ENCODE data around the gene VIL1. TPM values are rescaled to one million over a fixed set of nuclear protein-coding genes. Genes with fewer than 3 reads are reported as not detected.
A peak's percentile ranks its signal among the peaks of the same experiment; 100 is the strongest.

Gene VIL1
- total and polyA plus RNA-seq, 2 of the 13 experiments (the other 11 are each of a cell fraction or from before 2014, with no cell fraction given) = 287 to 301 TPM

- no peak for TF ChIP-seq ZSCAN22 (CRISPR knock-in tag; IDR thresholded peaks at IDR 0.05)
- no peak for TF ChIP-seq ZSCAN9 (CRISPR knock-in tag; IDR thresholded peaks at IDR 0.05; ENCODE audit: borderline replicate concordance)
- TF ChIP-seq ATF5 (CRISPR knock-in tag; IDR thresholded peaks at IDR 0.05; ENCODE audit: low read depth) = no peak
- no peak for TF ChIP-seq NCOA1 (CRISPR knock-in tag; IDR thresholded peaks at IDR 0.05)
- TF ChIP-seq BCL3 (CRISPR knock-in tag; IDR thresholded peaks at IDR 0.05) = no peak
- TF ChIP-seq ZNF574 (CRISPR knock-in tag; IDR thresholded peaks at IDR 0.05) = no peak
- TF ChIP-seq GATAD2A (CRISPR knock-in tag; IDR thresholded peaks at IDR 0.05) = 0 out of 2 replicates have a peak, but pooled peaks have one; percentile 13
- no peak for TF ChIP-seq ZNF891 (CRISPR knock-in tag; IDR thresholded peaks at IDR 0.05)
- TF ChIP-seq HNRNPLL (IDR thresholded peaks at IDR 0.05; ENCODE audit: low read depth, low read length, poor library complexity, severe bottlenecking) = no peak
- TF ChIP-seq ZNF564 (CRISPR knock-in tag; IDR thresholded peaks at IDR 0.05) = no peak
- TF ChIP-seq CBX1 (IDR thresholded peaks at IDR 0.05; ENCODE audit: low read depth) = no peak
- no peak for TF ChIP-seq PHB2 (IDR thresholded peaks at IDR 0.05; ENCODE audit: partially characterized antibody)
- TF ChIP-seq MED1 (CRISPR knock-in tag; IDR thresholded peaks at IDR 0.05) = 0 out of 2 replicates have a peak, but pooled peaks have one; percentile 31
- TF ChIP-seq IRF9 (CRISPR knock-in tag; IDR thresholded peaks at IDR 0.05; ENCODE audit: borderline replicate concordance) = peak; percentile 48; the same call in 1 of the 2 replicates
- TF ChIP-seq DNMT1 (CRISPR knock-in tag; IDR thresholded peaks at IDR 0.05) = no peak
- TF ChIP-seq GPBP1L1 (CRISPR knock-in tag; IDR thresholded peaks at IDR 0.05) = no peak
- TF ChIP-seq RXRA (CRISPR knock-in tag; IDR thresholded peaks at IDR 0.05) = 0 out of 2 replicates have a peak, but pooled peaks have one; percentile 15
- no peak for TF ChIP-seq ARID3A (IDR thresholded peaks at IDR 0.05; ENCODE audit: low read depth, low read length)
- TF ChIP-seq HNRNPL (IDR thresholded peaks at IDR 0.05; ENCODE audit: low read depth, low read length) = peak; percentile 78
Observed at GRCh38 chr2:218381916-218382366, 37.0 kb upstream of the VIL1 start, which contains the start of gene SLC11A1 (continued).

Measured in HepG2 (cell line).